Effector memory CD4-positive, alpha-beta T cell (primary cell): ENCODE results near the gene RWDD1.
A peak's percentile ranks its signal among the peaks of the same experiment; 100 is the strongest.

Source experiments
- DNase-seq, 3 donors: peaks; one replicate each; pipeline ENCODE4 v3.0.0-alpha.2; 2020
- H3K27ac ChIP-seq: 2 replicates; pipeline ENCODE4 v1.7.0; 2013; ENCODE audit warnings: mild to moderate bottlenecking, low read length, moderate library complexity; ENCODE audit not compliant: insufficient read depth, poor library complexity, severe bottlenecking
- H3K27me3 ChIP-seq: replicated peaks from 2 replicates; pipeline ENCODE4 v1.7.0; 2013; ENCODE audit warnings: mild to moderate bottlenecking, low read length; ENCODE audit not compliant: insufficient read depth, control insufficient read depth, poor library complexity, severe bottlenecking
- H3K36me3 ChIP-seq: 2 replicates; pipeline ENCODE4 v1.7.0; 2013; ENCODE audit warnings: mild to moderate bottlenecking, low read length, moderate library complexity; ENCODE audit not compliant: control insufficient read depth, insufficient read depth
- H3K4me1 ChIP-seq: 2 replicates; pipeline ENCODE4 v1.7.0; 2013; ENCODE audit warnings: low read length, mild to moderate bottlenecking; ENCODE audit not compliant: control insufficient read depth, insufficient read depth, poor library complexity, severe bottlenecking
- H3K4me3 ChIP-seq: 2 replicates; pipeline ENCODE4 v1.7.0; 2013; ENCODE audit warnings: low read length, low read depth, mild to moderate bottlenecking; ENCODE audit not compliant: insufficient read depth, poor library complexity, severe bottlenecking
- H3K9me3 ChIP-seq: 2 replicates; pipeline ENCODE4 v1.7.0; 2013; ENCODE audit warnings: mild to moderate bottlenecking, low read length, moderate library complexity; ENCODE audit not compliant: control insufficient read depth
- total RNA-seq, 3 donors: gene quantifications; one replicate each; lab custom pipeline; 2026; lab: John Stamatoyannopoulos, UW

Gene RWDD1
- 42.5 to 65.7 (median 45.7) reads per million in 3 donors for total RNA-seq

GRCh38 chr6:116570856-116571682 lies at the start of gene RWDD1:
Gene RWDD1, plus strand, starts transcription at chr6:116571504. Its CDS starts 79 bp downstream, at chr6:116571583.
- Histone ChIP-seq H3K4me1 (no peaks in the 10 kb centered on the region), H3K27ac (peak within 1 kb of the TSS; percentile 97), H3K9me3 (no peaks in the 10 kb centered on the region), H3K27me3 (no peaks in the 10 kb centered on the region), H3K4me3 (peak within 1 kb of the TSS; percentile 71), H3K36me3 (peaks cover 6% of the 10 kb centered on the region)
- peak; percentile 96 to 99 (median 98) for DNase-seq

GRCh38 chr6:116522896-116523295 lies 48.4 kb upstream of the RWDD1 start:
- H3K27me3 ChIP-seq: no peaks in the 10 kb centered on the region
- no peak overlapping the region for H3K27ac ChIP-seq
- H3K4me1 ChIP-seq: no peaks in the 10 kb centered on the region
- H3K36me3 ChIP-seq: no peaks in the 10 kb centered on the region
- no peak for DNase-seq
- no peak overlapping the region for H3K4me3 ChIP-seq
- no peaks in the 10 kb centered on the region for H3K9me3 ChIP-seq

GRCh38 chr6:116524236-116524635 lies 47.1 kb upstream of the RWDD1 start:
- no peak for DNase-seq
- peaks cover under 1% of the 10 kb centered on the region for H3K27me3 ChIP-seq
- H3K4me3 ChIP-seq: no peak overlapping the region
- no peaks in the 10 kb centered on the region for H3K4me1 ChIP-seq
- H3K9me3 ChIP-seq: no peaks in the 10 kb centered on the region
- H3K27ac ChIP-seq: no peak overlapping the region
- H3K36me3 ChIP-seq: no peaks in the 10 kb centered on the region

- Histone ChIP-seq H3K4me3 (no peak overlapping the region), H3K27me3 (peaks cover 6% of the 10 kb centered on the region), H3K4me1 (no peaks in the 10 kb centered on the region), H3K36me3 (no peaks in the 10 kb centered on the region), H3K9me3 (no peaks in the 10 kb centered on the region), H3K27ac (no peak overlapping the region)
- DNase-seq: no peak
Measured at GRCh38 chr6:116528133-116528532, 43.2 kb upstream of the RWDD1 start.

- H3K27me3 ChIP-seq: peaks cover 6% of the 10 kb centered on the region
- DNase-seq: no peak
- no peaks in the 10 kb centered on the region for H3K9me3 ChIP-seq
- no peaks in the 10 kb centered on the region for H3K4me1 ChIP-seq
- no peaks in the 10 kb centered on the region for H3K36me3 ChIP-seq
- no peak overlapping the region for H3K27ac ChIP-seq
- no peak overlapping the region for H3K4me3 ChIP-seq
Measured at GRCh38 chr6:116528780-116529179, 42.5 kb upstream of the RWDD1 start.

- Histone ChIP-seq H3K36me3 (no peaks in the 10 kb centered on the region), H3K27ac (no peak overlapping the region), H3K27me3 (peaks cover 6% of the 10 kb centered on the region), H3K4me1 (no peaks in the 10 kb centered on the region), H3K4me3 (no peak overlapping the region), H3K9me3 (no peaks in the 10 kb centered on the region)
- no peak for DNase-seq
Measured at GRCh38 chr6:116529466-116530290, 41.6 kb upstream of the RWDD1 start.

GRCh38 chr6:116530436-116530835 lies 40.9 kb upstream of the RWDD1 start:
- H3K27me3 ChIP-seq: peaks cover 6% of the 10 kb centered on the region
- H3K4me1 ChIP-seq: no peaks in the 10 kb centered on the region
- no peak overlapping the region for H3K27ac ChIP-seq
- H3K9me3 ChIP-seq: no peaks in the 10 kb centered on the region
- no peak for DNase-seq
- H3K4me3 ChIP-seq: no peak overlapping the region
- no peaks in the 10 kb centered on the region for H3K36me3 ChIP-seq

GRCh38 chr6:116531675-116532570 lies 39.4 kb upstream of the RWDD1 start:
- Histone ChIP-seq H3K4me3 (no peak overlapping the region), H3K9me3 (no peaks in the 10 kb centered on the region), H3K4me1 (no peaks in the 10 kb centered on the region), H3K36me3 (no peaks in the 10 kb centered on the region), H3K27me3 (peaks cover 6% of the 10 kb centered on the region), H3K27ac (no peak overlapping the region)
- peak; percentile 11 to 44 (median 28) for DNase-seq

- peaks cover 6% of the 10 kb centered on the region for H3K27me3 ChIP-seq
- no peak for DNase-seq
- H3K36me3 ChIP-seq: no peaks in the 10 kb centered on the region
- H3K4me1 ChIP-seq: no peaks in the 10 kb centered on the region
- no peak overlapping the region for H3K4me3 ChIP-seq
- H3K9me3 ChIP-seq: no peaks in the 10 kb centered on the region
- H3K27ac ChIP-seq: no peak overlapping the region
Measured at GRCh38 chr6:116533233-116533957, 37.9 kb upstream of the RWDD1 start.
